Peyer's patch (tissue), 4 donors: ENCODE results near the gene ZNF248.

ENCODE experiments used
- POLR2A ChIP-seq, 2 donors: fragments of 450-650 bp; IDR thresholded peaks; one replicate each; pipeline ENCODE4 v1.5.1; 2017; ENCODE audit warnings: antibody characterized with exemption in 2 of 2, mild to moderate bottlenecking in 2 of 2, moderate library complexity in 2 of 2
- TF ChIP-seq, protein P1 (sequence below), 6 experiments: fragments of 450-650 bp in 4 of 6; fragments of 200-600 bp in 2 of 6; sonication (generic) in 1 of 6; IDR thresholded peaks; one replicate each; pipeline ENCODE4 v1.5.1; 2017 to 2019; ENCODE audit warnings: antibody characterized with exemption in 6 of 6, mild to moderate bottlenecking in 3 of 6, moderate library complexity in 1 of 6

DNA sequence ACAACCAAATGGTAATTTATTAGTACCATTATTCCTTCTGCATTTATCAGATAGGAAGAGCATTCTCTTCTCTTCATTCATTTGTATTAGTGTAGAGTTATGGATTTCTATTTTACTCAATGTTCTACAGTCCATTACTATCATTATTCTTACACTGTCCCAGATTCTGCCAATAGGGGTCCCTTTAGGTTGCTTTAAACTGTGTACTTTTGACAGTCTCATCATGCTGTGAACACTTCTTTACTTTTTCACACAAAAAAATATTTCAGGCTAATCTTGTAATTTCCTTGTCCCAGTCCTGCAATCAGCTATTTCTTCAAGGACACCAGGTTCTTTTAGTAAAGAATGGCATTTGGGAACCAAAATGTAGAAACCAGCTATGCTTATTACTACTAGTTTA lies 99.3 kb downstream of the ZNF248 start:
- TF ChIP-seq, protein P1, sequence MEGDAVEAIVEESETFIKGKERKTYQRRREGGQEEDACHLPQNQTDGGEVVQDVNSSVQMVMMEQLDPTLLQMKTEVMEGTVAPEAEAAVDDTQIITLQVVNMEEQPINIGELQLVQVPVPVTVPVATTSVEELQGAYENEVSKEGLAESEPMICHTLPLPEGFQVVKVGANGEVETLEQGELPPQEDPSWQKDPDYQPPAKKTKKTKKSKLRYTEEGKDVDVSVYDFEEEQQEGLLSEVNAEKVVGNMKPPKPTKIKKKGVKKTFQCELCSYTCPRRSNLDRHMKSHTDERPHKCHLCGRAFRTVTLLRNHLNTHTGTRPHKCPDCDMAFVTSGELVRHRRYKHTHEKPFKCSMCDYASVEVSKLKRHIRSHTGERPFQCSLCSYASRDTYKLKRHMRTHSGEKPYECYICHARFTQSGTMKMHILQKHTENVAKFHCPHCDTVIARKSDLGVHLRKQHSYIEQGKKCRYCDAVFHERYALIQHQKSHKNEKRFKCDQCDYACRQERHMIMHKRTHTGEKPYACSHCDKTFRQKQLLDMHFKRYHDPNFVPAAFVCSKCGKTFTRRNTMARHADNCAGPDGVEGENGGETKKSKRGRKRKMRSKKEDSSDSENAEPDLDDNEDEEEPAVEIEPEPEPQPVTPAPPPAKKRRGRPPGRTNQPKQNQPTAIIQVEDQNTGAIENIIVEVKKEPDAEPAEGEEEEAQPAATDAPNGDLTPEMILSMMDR (IDR thresholded peaks at IDR 0.05) = no peak
- no peak for TF ChIP-seq POLR2A (IDR thresholded peaks at IDR 0.05)
